CD4-positive, alpha-beta T cell treated with Interleukin-4 for 1 hour (primary cell): ENCODE results near the gene CCL4L2.
"Not testable (repeated sequence)": the region's sequence is repeated elsewhere in the genome, so short reads cannot be mapped to it uniquely, and the experiment has no call there.

Experiments used
- DNase-seq, 2 donors: peaks; one replicate each; pipeline ENCODE4 v3.0.0-alpha.2; 2020 to 2022

Gene CCL4L2

DNA sequence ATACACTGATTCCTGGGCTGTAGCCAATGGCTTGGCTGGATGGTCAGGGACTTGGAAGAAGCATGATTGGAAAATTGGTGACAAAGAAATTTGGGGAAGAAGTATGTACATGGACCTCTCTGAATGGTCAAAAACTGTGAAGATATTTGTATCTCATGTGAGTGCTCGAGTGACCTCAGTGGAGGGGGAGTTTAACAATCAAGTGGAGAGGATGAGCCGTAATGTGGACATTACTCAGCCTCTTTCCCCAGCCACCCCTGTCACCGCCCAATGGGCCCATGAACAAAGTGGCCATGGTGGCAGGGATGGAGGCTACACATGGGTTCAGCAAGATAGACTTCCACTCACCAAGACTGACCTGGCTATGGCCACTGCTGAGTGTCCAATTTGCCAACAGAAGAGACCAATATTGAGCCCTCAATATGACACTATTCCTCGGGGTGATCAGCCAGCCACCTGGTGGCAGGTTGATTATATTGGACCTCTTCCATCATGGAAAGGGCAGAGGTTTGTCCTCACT, 10.8 kb downstream of the CCL4L2 start:
- DNase-seq, result not testable (repeated sequence)

DNA sequence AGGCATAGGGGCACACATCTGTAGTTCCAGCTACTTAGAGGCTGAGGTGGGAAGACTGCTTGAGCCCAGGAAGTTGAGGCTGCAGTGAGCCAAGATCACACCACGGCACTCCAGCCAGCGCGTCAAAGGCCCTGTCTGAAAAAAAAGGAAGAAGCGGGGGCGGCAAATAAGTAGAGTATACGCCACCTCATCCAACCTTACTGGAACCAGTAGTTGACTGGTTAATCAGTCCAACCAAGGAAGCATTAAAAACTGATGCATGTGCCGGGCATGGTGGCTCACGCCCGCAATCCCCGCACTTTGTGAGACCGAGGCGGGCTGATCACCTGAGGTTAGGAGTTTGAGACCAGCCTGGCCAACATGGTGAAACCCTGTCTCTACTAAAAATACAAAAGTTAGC, 12.1 kb downstream of the CCL4L2 start:
- not testable (repeated sequence) for DNase-seq

GRCh38 chr17:36229644-36230043, 18.8 kb downstream of the CCL4L2 start:
- DNase-seq, result peak; percentile 14 to 45

GRCh38 chr17:36242046-36242445, 31.2 kb downstream of the CCL4L2 start:
- not testable (repeated sequence) for DNase-seq
